H1 (cell line): ENCODE measurements around the gene SLC30A9. TPM values are rescaled to one million over a fixed set of nuclear protein-coding genes. Genes with fewer than 3 reads are reported as not detected.

Source experiments
- CTCF ChIA-PET: fragments of 300-600 bp; sonication (Branson Sonifier 250); formaldehyde crosslinking; loops from one replicate; lab custom pipeline; 2021; ENCODE audit not compliant: partially characterized antibody; lab: Charles Lee
- POLR2A ChIA-PET: fragments of 300-600 bp; sonication (Branson Sonifier 250); formaldehyde crosslinking; loops from one replicate; lab custom pipeline; 2021; ENCODE audit warnings: inconsistent platforms; ENCODE audit not compliant: partially characterized antibody; lab: Charles Lee
- DNase-seq, 2 experiments: peaks; one replicate each; pipeline versions ENCODE4 v3.0.0 to v3.0.0-alpha.2; 2010 to 2022; ENCODE audit warnings: low spot score in 2 of 2, low read depth in 1 of 2, mixed read lengths in 1 of 2
- FAIRE-seq: peaks from 2 replicates; lab custom pipeline; 2011; peaks lifted over from hg19 to GRCh38; lab: Jason Lieb, UNC
- H2AFZ ChIP-seq: 2 replicates; pipeline ENCODE4 v1.8.1; 2012; ENCODE audit warnings: low read length, inconsistent platforms
- H2AK5ac ChIP-seq: 2 replicates; pipeline ENCODE4 v1.6.1; 2013; ENCODE audit warnings: low read depth, low read length
- H2BK120ac ChIP-seq: replicated peaks from 2 replicates; pipeline ENCODE3; 2013; ENCODE audit warnings: low read depth, low read length, inconsistent platforms
- H2BK12ac ChIP-seq: 2 replicates; pipeline ENCODE4 v1.6.1; 2013; ENCODE audit warnings: low read depth, low read length
- H2BK15ac ChIP-seq: 2 replicates; pipeline ENCODE4 v1.6.1; 2013; ENCODE audit warnings: low read length
- H2BK20ac ChIP-seq: 2 replicates; pipeline ENCODE4 v1.6.1; 2013; ENCODE audit warnings: low read length
- H2BK5ac ChIP-seq: 2 replicates; pipeline ENCODE4 v1.6.1; 2013; ENCODE audit warnings: low read depth, low read length
- H3K14ac ChIP-seq: 2 replicates; pipeline ENCODE4 v1.6.1; 2013; ENCODE audit warnings: inconsistent platforms; ENCODE audit not compliant: insufficient read length
- H3K18ac ChIP-seq: 2 replicates; pipeline ENCODE4 v1.6.1; 2013; ENCODE audit warnings: low read length; ENCODE audit errors: extremely low read depth
- H3K23ac ChIP-seq: 2 replicates; pipeline ENCODE4 v1.6.1; 2013; ENCODE audit warnings: inconsistent platforms; ENCODE audit not compliant: insufficient read length
- H3K23me2 ChIP-seq: 2 replicates; pipeline ENCODE4 v1.6.1; 2013; ENCODE audit warnings: low read depth, low read length
- H3K27ac ChIP-seq: 2 replicates; pipeline ENCODE4 v1.6.1; 2011; ENCODE audit warnings: low read depth, low read length, inconsistent platforms
- H3K27me3 ChIP-seq, 4 experiments: replicated peaks in 1 of 4; 1 replicate in 1 of 4; 2 replicates in 3 of 4; pipeline versions ENCODE4 v1.6.1 to v1.8.1; 2011 to 2013; ENCODE audit warnings: low read length in 3 of 4, mild to moderate bottlenecking in 3 of 4, inconsistent platforms in 2 of 4, mixed read lengths in 2 of 4, moderate library complexity in 1 of 4; ENCODE audit not compliant: control insufficient read depth in 3 of 4, insufficient read depth in 3 of 4; ENCODE audit errors: extremely low read depth in 1 of 4
- H3K36me3 ChIP-seq, 4 experiments: 2 replicates each; pipeline versions ENCODE4 v1.6.1 to v1.8.1; 2011 to 2013; ENCODE audit warnings: mild to moderate bottlenecking in 4 of 4, low read length in 3 of 4, moderate library complexity in 2 of 4, control low read depth in 1 of 4, inconsistent platforms in 1 of 4; ENCODE audit not compliant: insufficient read depth in 4 of 4, control insufficient read depth in 2 of 4
- H3K4ac ChIP-seq: replicated peaks from 2 replicates; pipeline ENCODE3; 2013; ENCODE audit warnings: low read length, low read depth, mixed read lengths, inconsistent platforms; ENCODE audit not compliant: insufficient read length
- H3K4me1 ChIP-seq, 4 experiments: replicated peaks in 1 of 4; 1 replicate in 1 of 4; 2 replicates in 3 of 4; pipeline versions ENCODE4 v1.6.1 to v1.8.1; 2011 to 2013; ENCODE audit warnings: low read length in 3 of 4, inconsistent platforms in 2 of 4, mixed read lengths in 1 of 4; ENCODE audit not compliant: insufficient read depth in 4 of 4, control insufficient read depth in 3 of 4
- H3K4me2 ChIP-seq, 2 experiments: 2 replicates each; pipeline versions ENCODE4 v1.6.1 to v1.8.1; 2011 to 2013; ENCODE audit warnings: low read depth in 2 of 2, low read length in 2 of 2, control low read depth in 1 of 2, inconsistent platforms in 1 of 2, mild to moderate bottlenecking in 1 of 2; ENCODE audit not compliant: insufficient read depth in 1 of 2
- H3K4me3 ChIP-seq, 4 experiments: fragments of 200-600, 300-600 bp in 1 of 4; sonication (generic), shearing (Covaris generic), sonication (Bioruptor Twin) in 1 of 4; 2 replicates each; pipeline versions ENCODE4 v1.5.1 to v1.8.1; 2011 to 2016; ENCODE audit warnings: low read length in 4 of 4, low read depth in 3 of 4, control low read depth in 2 of 4, inconsistent platforms in 2 of 4, mild to moderate bottlenecking in 2 of 4, mixed read lengths in 1 of 4, moderate library complexity in 1 of 4; ENCODE audit not compliant: insufficient read depth in 2 of 4; ENCODE audit errors: extremely low read depth in 1 of 4
- H3K56ac ChIP-seq: replicated peaks from 2 replicates; pipeline ENCODE3; 2013; ENCODE audit warnings: low read depth, mild to moderate bottlenecking, mixed read lengths, low read length, inconsistent platforms; ENCODE audit not compliant: insufficient read length
- H3K79me1 ChIP-seq: 2 replicates; pipeline ENCODE4 v1.6.1; 2013; ENCODE audit warnings: low read depth, low read length, control low read depth
- H3K79me2 ChIP-seq, 2 experiments: 2 replicates each; pipeline versions ENCODE4 v1.6.1 to v1.8.1; 2012 to 2013; ENCODE audit warnings: low read length in 2 of 2, mild to moderate bottlenecking in 2 of 2, inconsistent platforms in 1 of 2; ENCODE audit not compliant: insufficient read depth in 2 of 2, control insufficient read depth in 1 of 2
- H3K9ac ChIP-seq, 4 experiments: replicated peaks in 1 of 4; 1 replicate in 1 of 4; 2 replicates in 3 of 4; pipeline versions ENCODE4 v1.6.1 to v1.8.1; 2011 to 2013; ENCODE audit warnings: low read depth in 3 of 4, low read length in 3 of 4, control low read depth in 2 of 4, mild to moderate bottlenecking in 2 of 4, moderate library complexity in 2 of 4, inconsistent platforms in 1 of 4; ENCODE audit errors: extremely low read depth in 1 of 4
- H3K9me3 ChIP-seq, 2 experiments: 2 replicates each; pipeline versions ENCODE4 v1.6.1 to v1.8.1; 2012 to 2013; ENCODE audit warnings: mild to moderate bottlenecking in 2 of 2, moderate library complexity in 2 of 2, control low read depth in 1 of 2, inconsistent platforms in 1 of 2, low read depth in 1 of 2, low read length in 1 of 2, mixed read lengths in 1 of 2; ENCODE audit not compliant: insufficient read depth in 2 of 2
- H4K20me1 ChIP-seq, 2 experiments: replicated peaks in 1 of 2; 2 replicates each; pipeline versions ENCODE3 to v1.8.1; 2011 to 2013; ENCODE audit warnings: inconsistent platforms in 2 of 2, low read length in 2 of 2, mild to moderate bottlenecking in 1 of 2; ENCODE audit not compliant: insufficient read depth in 2 of 2, control insufficient read depth in 1 of 2
- H4K5ac ChIP-seq: 2 replicates; pipeline ENCODE4 v1.6.1; 2013; ENCODE audit warnings: low read length, low read depth, mixed read lengths, inconsistent platforms; ENCODE audit not compliant: insufficient read length
- H4K8ac ChIP-seq: 2 replicates; pipeline ENCODE4 v1.8.0; 2013; ENCODE audit warnings: mild to moderate bottlenecking, moderate library complexity, low read length, inconsistent platforms; ENCODE audit not compliant: insufficient read depth; ENCODE audit errors: extremely low read depth
- H4K91ac ChIP-seq: replicated peaks from 2 replicates; pipeline ENCODE3; 2013; ENCODE audit warnings: low read length, mixed read lengths, inconsistent platforms; ENCODE audit not compliant: insufficient read length
- GTF2F1 ChIP-seq: IDR thresholded peaks from 2 replicates; pipeline ENCODE4 v1.6.1; 2012; ENCODE audit warnings: low read depth, low read length, improper control_type of control experiment, borderline replicate concordance
- NRF1 ChIP-seq: IDR thresholded peaks from 2 replicates; pipeline ENCODE4 v1.6.1; 2011; ENCODE audit warnings: mild to moderate bottlenecking, low read depth, low read length, improper control_type of control experiment
- PHF8 ChIP-seq: fragments of 200-600 bp; sonication (generic); conservative IDR thresholded peaks from 2 replicates; pipeline ENCODE4 v1.7.1; 2012; ENCODE audit warnings: low read depth, mild to moderate bottlenecking, inconsistent platforms, low read length, moderate library complexity
- POLR2A ChIP-seq, 2 experiments: IDR thresholded peaks; 1 replicate in 1 of 2; 2 replicates in 1 of 2; pipeline ENCODE4 v1.6.1; 2011; ENCODE audit warnings: low read depth in 2 of 2, low read length in 2 of 2, mild to moderate bottlenecking in 2 of 2; ENCODE audit errors: control extremely low read depth in 1 of 2
- RBBP5 ChIP-seq: IDR thresholded peaks from 2 replicates; pipeline ENCODE4 v1.7.1; 2012; ENCODE audit warnings: low read depth, mild to moderate bottlenecking, inconsistent platforms, low read length, moderate library complexity, borderline replicate concordance
- SAP30 ChIP-seq: fragments of 300-600 bp; sonication (generic); IDR thresholded peaks from 2 replicates; pipeline ENCODE4 v1.7.1; 2012; ENCODE audit warnings: low read length, moderate library complexity, mild to moderate bottlenecking, inconsistent platforms; ENCODE audit not compliant: insufficient read depth, insufficient replicate concordance
- SRF ChIP-seq: IDR thresholded peaks from 2 replicates; pipeline ENCODE4 v1.6.1; 2011; ENCODE audit warnings: mild to moderate bottlenecking, low read depth, low read length, moderate library complexity
- TAF1 ChIP-seq: IDR thresholded peaks from 2 replicates; pipeline ENCODE4 v1.6.1; 2011; ENCODE audit warnings: mild to moderate bottlenecking, low read depth, low read length
- TAF7 ChIP-seq: optimal IDR thresholded peaks from 2 replicates; pipeline ENCODE3; 2011; ENCODE audit warnings: low read depth, mild to moderate bottlenecking, inconsistent platforms, low read length, moderate library complexity, borderline replicate concordance
- TBP ChIP-seq: IDR thresholded peaks from 2 replicates; pipeline ENCODE4 v1.6.1; 2011; ENCODE audit warnings: low read depth, low read length, improper control_type of control experiment
- USF2 ChIP-seq: IDR thresholded peaks from 2 replicates; pipeline ENCODE4 v1.6.1; 2011; ENCODE audit warnings: low read length, improper control_type of control experiment
- WGBS, 2 experiments: shearing (Covaris generic) in 1 of 2; methylation state at CpG; one replicate each; pipeline versions ENCODE4 v1.1.6 to v1.1.7; 2013 to 2015; ENCODE audit warnings: low lambda C conversion rate in 2 of 2, mixed read lengths in 2 of 2, inconsistent platforms in 1 of 2, low coverage in 1 of 2, missing lambda C conversion rate in 1 of 2; ENCODE audit not compliant: insufficient replicate concordance in 2 of 2, insufficient coverage in 1 of 2, insufficient read length in 1 of 2; ENCODE audit errors: extremely low coverage in 1 of 2, missing lambda C conversion rate in 1 of 2; 5-methylcytosine and 5-hydroxymethylcytosine counted together
- polyA plus RNA-seq, 7 experiments: library from polyadenylated mRNA; depleted of rRNA in 3 of 7; stranded (reverse) in 5 of 7; unstranded in 2 of 7; fragments of >200 nt in 5 of 7; fragments of 200-250 nt in 2 of 7; gene quantifications; 1 replicate in 5 of 7; 2 replicates in 1 of 7; 4 replicates in 1 of 7; pipeline versions ENCODE4 v1.2.1 to v1.2.3, GENCODE V29; 2011 to 2013; ENCODE audit warnings: missing spikeins in 2 of 7, mixed read lengths in 2 of 7
- total RNA-seq: library from RNA; stranded (reverse); fragmentation: NEBNext Ultra II Directional; extraction: Animal tissue kit (Norgen Biotek cat#: 25700); gene quantifications from 2 replicates; pipeline ENCODE4 v1.2.1, GENCODE V29; 2021

SLC30A9 gene
- total and polyA plus RNA-seq, 2 of the 8 experiments (the other 6 are each of a cell fraction or from before 2014, with no cell fraction given): 41.2 to 67.2 TPM

- Histone ChIP-seq H3K27ac (no peak overlapping the region), H3K79me2 (no peaks in the 10 kb centered on the region), H3K14ac (no peak overlapping the region), H2AFZ (no peak overlapping the region), H3K18ac (no peak overlapping the region), H3K9me3 (no peaks in the 10 kb centered on the region), H3K4me1 (no peaks in the 10 kb centered on the region), H3K36me3 (peaks cover 0 to 29% (median 5%) of the 10 kb centered on the region in 4 experiments; a peak in 4 of 8 replicates), H2BK12ac (no peak overlapping the region), H3K23me2 (no peaks in the 10 kb centered on the region), H3K4me2 (no peak overlapping the region), H2BK20ac (no peak overlapping the region), H3K23ac (no peak overlapping the region), H4K5ac (no peak overlapping the region), H4K8ac (no peak overlapping the region), H4K20me1 (peaks cover 0 to 1% of the 10 kb centered on the region in 2 experiments), H3K9ac (no peak overlapping the region), H3K4me3 (no peak overlapping the region), H3K4ac (no peak overlapping the region), H3K56ac (no peak overlapping the region), H2BK15ac (no peak overlapping the region), H2BK5ac (no peak overlapping the region), H3K27me3 (no peaks in the 10 kb centered on the region), H2AK5ac (no peak overlapping the region), H4K91ac (no peak overlapping the region), H2BK120ac (no peak overlapping the region), H3K79me1 (no peaks in the 10 kb centered on the region)
- ChIA-PET CTCF (no interaction called here), POLR2A (no interaction called here)
- no peak for TF ChIP-seq POLR2A (IDR thresholded peaks at IDR 0.05; ENCODE audit: control extremely low read depth in 1 of 2, low read depth in 2 of 2, low read length in 2 of 2)
- no peak for TF ChIP-seq SRF
- no peak for TF ChIP-seq GTF2F1
- TF ChIP-seq PHF8: no peak
- TF ChIP-seq TAF7: no peak
- TF ChIP-seq USF2: no peak
- no peak for TF ChIP-seq SAP30
- TF ChIP-seq RBBP5: no peak
- no peak for TF ChIP-seq NRF1
- TF ChIP-seq TAF1: no peak
- no peak for TF ChIP-seq TBP
- 94% methylated on average over 2 of the region's 2 CpGs; no CpG with 5 or more reads in 1 of the 2 experiments for WGBS, 2 experiments
- DNase-seq (no peak), FAIRE-seq (no peak)
These were observed 76.1 kb downstream of the SLC30A9 start for GRCh38 chr4:42066402-42066801.
